Fibroblast of villous mesenchyme (primary cell): ENCODE measurements around the gene TPPP3. TPM values are rescaled to one million over a fixed set of nuclear protein-coding genes. Genes with fewer than 3 reads are reported as not detected.

Experiments
- DNase-seq: peaks from one replicate; pipeline ENCODE4 v3.0.0-alpha.2; 2010; ENCODE audit warnings: low read depth
- H3K4me3 ChIP-seq: 2 replicates; pipeline ENCODE4 v1.5.1; 2011; ENCODE audit warnings: low read depth, mild to moderate bottlenecking, low read length
- CTCF ChIP-seq: IDR thresholded peaks from 2 replicates; pipeline ENCODE4 v1.5.1; 2012; ENCODE audit warnings: low read depth, mild to moderate bottlenecking, low read length; ENCODE audit not compliant: insufficient read depth
- small RNA-seq: library from RNA; depleted of rRNA; stranded (forward); fragments of <200 nt; gene quantifications from one replicate; pipeline ENCODE3, GENCODE V24; 2012
- total RNA-seq: library from RNA; depleted of rRNA; stranded (reverse); fragments of >200 nt; gene quantifications from 2 replicates; pipeline ENCODE4 v1.2.3, GENCODE V29; 2012

Gene TPPP3
- total RNA-seq, 1 donor, result 0.86 TPM

- no peak for DNase-seq
- H3K4me3 ChIP-seq, result no peak overlapping the region
- no peak for TF ChIP-seq CTCF
Observed at GRCh38 chr16:67342616-67343015, 50.7 kb downstream of the TPPP3 start.

- H3K4me3 ChIP-seq, result no peak overlapping the region
- TF ChIP-seq CTCF, result no peak
- DNase-seq, result no peak
Observed at GRCh38 chr16:67341250-67341649, 52.0 kb downstream of the TPPP3 start.

Small RNA genes within 50 kb of the gene (small RNA-seq; reads per million reads assigned to genes)
- gene RNU1-123P, result not detected

Other genes with a start within 250 kb of the TPPP3 start
- 41.9 and 46.4 TPM in 2 replicates for gene B3GNT9, start 242.5 kb downstream of the TPPP3 start, total RNA-seq
- gene TRADD, start 233.6 kb downstream of the TPPP3 start, total RNA-seq, result 12.5 and 18.4 TPM in 2 replicates
- gene FBXL8, start 233.5 kb downstream of the TPPP3 start, total RNA-seq, result 8.6 and 10.6 TPM in 2 replicates
- gene HSF4, start 228.8 kb downstream of the TPPP3 start, total RNA-seq, result 2.6 and 3.0 TPM in 2 replicates
- gene NOL3, start 223.0 kb downstream of the TPPP3 start, total RNA-seq, result 11.7 and 12.2 TPM in 2 replicates
- 9.3 and 9.9 TPM in 2 replicates for gene MATCAP1, start 209.5 kb downstream of the TPPP3 start, total RNA-seq
- not detected in 2 replicates for gene EXOC3L1, start 203.4 kb downstream of the TPPP3 start, total RNA-seq
- gene E2F4, start 201.3 kb downstream of the TPPP3 start, total RNA-seq, result 64.1 and 75.1 TPM in 2 replicates
- 0.43 and 0.64 TPM in 2 replicates for gene ELMO3, start 194.4 kb downstream of the TPPP3 start, total RNA-seq
- gene TMEM208, start 166.4 kb downstream of the TPPP3 start, total RNA-seq, result 25.5 and 29.0 TPM in 2 replicates
- 22.9 and 24.2 TPM in 2 replicates for gene FHOD1, start 146.0 kb downstream of the TPPP3 start, total RNA-seq
- gene SLC9A5, start 144.5 kb downstream of the TPPP3 start, total RNA-seq, result 1.9 and 2.2 TPM in 2 replicates
- 18.1 and 19.6 TPM in 2 replicates for gene PLEKHG4, start 114.0 kb downstream of the TPPP3 start, total RNA-seq
- under 0.01 TPM in 1 of 2 replicates, not detected in the other for gene KCTD19, start 66.8 kb downstream of the TPPP3 start, total RNA-seq
- gene LRRC36, start 66.7 kb downstream of the TPPP3 start, total RNA-seq, result not detected in 2 replicates
- gene ZDHHC1, start 23.0 kb upstream of the TPPP3 start, total RNA-seq, result 5.2 and 8.1 TPM in 2 replicates
- not detected in 2 replicates for gene HSD11B2, start 37.6 kb upstream of the TPPP3 start, total RNA-seq
- 107 and 122 TPM in 2 replicates for gene ATP6V0D1, start 87.7 kb upstream of the TPPP3 start, total RNA-seq
- not detected in 2 replicates for gene AGRP, start 90.0 kb upstream of the TPPP3 start, total RNA-seq
- 25.5 and 35.1 TPM in 2 replicates for gene RIPOR1, start 135.3 kb upstream of the TPPP3 start, total RNA-seq
- 26.1 and 33.7 TPM in 2 replicates for gene CTCF, start 169.0 kb upstream of the TPPP3 start, total RNA-seq